ENCODE results near the gene FBN1.

The FBN1 gene

DNA sequence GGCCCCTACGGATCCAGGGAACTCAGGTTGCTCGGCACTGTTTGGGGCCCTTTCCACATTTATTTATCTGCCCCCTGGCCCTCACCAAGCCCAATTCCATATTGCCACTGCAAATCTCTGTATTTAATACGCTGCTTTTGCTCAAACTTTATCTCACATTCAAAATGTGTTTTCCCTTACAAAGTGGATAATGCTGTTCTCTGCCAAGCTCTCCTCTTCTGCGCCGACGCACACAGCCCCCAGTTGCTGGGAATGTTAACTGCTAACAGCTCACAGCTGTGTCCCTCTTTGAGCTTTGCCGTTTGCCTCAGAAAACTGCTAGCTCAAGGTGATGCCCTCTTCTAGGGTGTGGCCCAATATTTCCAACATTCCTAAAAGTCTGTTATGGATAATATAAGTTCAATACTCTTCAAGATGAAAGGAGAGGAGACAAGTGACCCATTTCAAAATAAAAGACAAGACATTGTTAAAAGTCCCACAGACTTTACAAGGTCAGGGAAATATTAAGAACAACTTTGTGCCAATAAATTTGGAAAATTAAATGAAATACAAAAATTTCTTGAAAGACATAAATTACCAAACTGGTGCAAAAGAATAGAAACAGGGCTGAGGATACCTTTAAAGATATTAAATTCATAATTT lies 12.6 kb upstream of the FBN1 start:
- H3K9ac ChIP-seq (ENCODE audit: insufficient read length), result no peak overlapping the region
- no peak for DNase-seq (ENCODE audit: low read depth, low spot score)
- no peak overlapping the region for H3K4me3 ChIP-seq
- no peaks in the 10 kb centered on the region for H3K9me3 ChIP-seq (ENCODE audit: low read depth, low read length)
- no peak overlapping the region for H3K27ac ChIP-seq
- no peaks in the 10 kb centered on the region for H3K36me3 ChIP-seq (ENCODE audit: insufficient read depth, low read length)
- TF ChIP-seq FOXP2 (optimal IDR thresholded peaks at IDR 0.05; ENCODE audit: control extremely low read depth, extremely low read length, insufficient read depth) (no peak), POLR2AphosphoS5 (IDR thresholded peaks at IDR 0.05; ENCODE audit: borderline replicate concordance, low read depth, low read length) (no peak), EZH2 (IDR thresholded peaks at IDR 0.05) (no peak)

GRCh38 chr15:48654801-48655200 lies 9.3 kb upstream of the FBN1 start:
- TF ChIP-seq EZH2 (IDR thresholded peaks at IDR 0.05) (no peak), POLR2AphosphoS5 (IDR thresholded peaks at IDR 0.05; ENCODE audit: borderline replicate concordance, low read depth, low read length) (no peak), FOXP2 (optimal IDR thresholded peaks at IDR 0.05; ENCODE audit: control extremely low read depth, extremely low read length, insufficient read depth) (no peak)
- Histone ChIP-seq H3K9me3 (ENCODE audit: low read depth, low read length) (no peaks in the 10 kb centered on the region), H3K4me3 (no peak overlapping the region), H3K9ac (ENCODE audit: insufficient read length) (no peak overlapping the region), H3K36me3 (ENCODE audit: insufficient read depth, low read length) (no peaks in the 10 kb centered on the region), H3K27ac (no peak overlapping the region)
- DNase-seq (ENCODE audit: low read depth, low spot score), result no peak

DNA sequence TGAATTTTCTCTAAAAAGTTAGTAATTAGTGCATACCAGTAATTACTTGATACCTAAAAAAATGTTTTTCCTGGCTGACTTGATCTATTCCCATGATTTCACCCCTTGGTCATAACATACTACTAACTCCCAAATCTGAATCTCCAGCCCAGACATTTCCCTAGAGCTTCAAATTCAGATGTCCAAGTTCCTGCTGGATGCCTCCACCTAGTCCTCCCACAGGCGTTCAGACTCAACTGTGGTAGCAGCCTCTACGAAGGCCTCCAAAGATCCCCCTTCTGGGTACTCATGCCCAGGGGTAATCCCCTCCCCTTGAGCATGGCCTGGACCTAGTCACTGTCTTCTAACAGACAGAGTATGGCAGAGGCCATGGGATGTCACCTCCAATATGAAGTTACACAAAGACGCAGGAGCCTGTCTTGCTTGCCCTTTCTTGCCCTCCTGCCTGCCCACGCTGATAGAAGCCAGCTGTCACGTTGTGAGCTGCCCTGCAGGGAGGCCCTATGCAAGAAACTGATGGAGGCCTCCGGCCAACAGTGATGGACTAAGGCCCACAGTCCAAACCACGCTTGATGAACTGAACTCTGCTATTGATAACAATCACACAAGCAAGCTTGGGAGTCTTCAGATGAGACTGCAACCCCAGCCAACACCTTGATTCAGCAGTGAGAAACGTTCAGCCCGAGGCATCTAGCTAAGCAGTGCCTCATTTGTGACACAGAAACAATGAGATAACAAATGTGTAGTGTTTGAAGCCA lies 8.6 kb upstream of the FBN1 start:
- Histone ChIP-seq H3K36me3 (ENCODE audit: insufficient read depth, low read length) (no peaks in the 10 kb centered on the region), H3K4me3 (no peak overlapping the region), H3K9me3 (ENCODE audit: low read depth, low read length) (no peaks in the 10 kb centered on the region), H3K27ac (no peak overlapping the region), H3K9ac (ENCODE audit: insufficient read length) (no peak overlapping the region)
- DNase-seq (ENCODE audit: low read depth, low spot score), result no peak
- no peak for TF ChIP-seq EZH2 (IDR thresholded peaks at IDR 0.05)

DNA sequence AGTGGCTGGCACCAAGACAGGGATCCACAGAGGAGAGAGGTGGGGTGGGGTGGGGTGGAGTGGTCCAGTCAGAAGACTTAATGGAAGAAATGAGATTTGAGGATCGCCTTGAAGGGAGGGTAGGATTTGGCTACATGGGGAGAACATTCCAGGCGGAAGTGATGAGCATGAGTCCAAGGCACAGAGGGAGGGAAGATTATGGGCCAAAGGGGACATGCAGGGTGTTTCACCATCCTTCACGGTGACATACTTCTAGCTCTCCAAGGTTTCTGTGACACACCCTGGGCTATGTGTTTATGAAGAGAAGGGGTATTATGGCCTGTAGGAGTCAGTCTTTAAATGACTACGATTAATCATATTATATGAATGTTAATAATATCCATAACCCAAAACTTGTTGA lies 7.7 kb upstream of the FBN1 start:
- Histone ChIP-seq H3K9me3 (ENCODE audit: low read depth, low read length) (no peaks in the 10 kb centered on the region), H3K27ac (no peak overlapping the region), H3K9ac (ENCODE audit: insufficient read length) (no peak overlapping the region), H3K4me3 (no peak overlapping the region), H3K36me3 (ENCODE audit: insufficient read depth, low read length) (no peaks in the 10 kb centered on the region)
- TF ChIP-seq EZH2 (IDR thresholded peaks at IDR 0.05) (no peak), FOXP2 (optimal IDR thresholded peaks at IDR 0.05; ENCODE audit: control extremely low read depth, extremely low read length, insufficient read depth) (no peak), POLR2AphosphoS5 (IDR thresholded peaks at IDR 0.05; ENCODE audit: borderline replicate concordance, low read depth, low read length) (no peak)
- no peak for DNase-seq (ENCODE audit: low read depth, low spot score)

DNA sequence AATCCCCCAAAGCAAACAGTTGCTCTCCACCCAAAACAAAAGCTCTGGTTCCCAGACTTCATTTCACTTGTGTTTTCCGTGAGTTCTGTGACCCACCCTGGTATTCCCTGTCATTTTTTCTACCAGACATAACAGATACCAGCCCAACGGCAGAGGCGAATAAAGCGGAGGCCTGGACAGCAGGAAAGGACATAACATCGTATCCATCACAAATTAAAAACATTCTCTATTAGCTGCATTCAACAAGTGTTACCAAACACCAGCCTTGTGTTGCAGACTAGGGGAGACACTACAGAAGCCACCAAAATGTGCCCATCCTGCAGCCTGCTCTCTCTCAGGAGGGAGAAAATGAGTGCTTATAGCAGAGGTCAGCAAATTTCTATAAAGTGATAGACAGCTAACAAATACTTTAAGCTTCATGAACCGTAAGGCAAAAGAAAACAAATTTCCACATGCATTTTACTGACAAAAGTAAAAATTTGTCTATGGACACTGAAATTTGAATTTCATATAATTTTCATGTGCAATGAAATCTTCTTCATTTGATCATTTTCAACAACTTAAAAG lies 7.1 kb upstream of the FBN1 start:
- Histone ChIP-seq H3K36me3 (ENCODE audit: insufficient read depth, low read length) (no peaks in the 10 kb centered on the region), H3K27ac (no peak overlapping the region), H3K9ac (ENCODE audit: insufficient read length) (no peak overlapping the region), H3K9me3 (ENCODE audit: low read depth, low read length) (no peaks in the 10 kb centered on the region), H3K4me3 (no peak overlapping the region)
- no peak for DNase-seq (ENCODE audit: low read depth, low spot score)
- no peak for TF ChIP-seq FOXP2 (optimal IDR thresholded peaks at IDR 0.05; ENCODE audit: control extremely low read depth, extremely low read length, insufficient read depth)
- TF ChIP-seq POLR2AphosphoS5 (IDR thresholded peaks at IDR 0.05; ENCODE audit: borderline replicate concordance, low read depth, low read length), result no peak
- TF ChIP-seq EZH2 (IDR thresholded peaks at IDR 0.05), result no peak

- Histone ChIP-seq H3K9me3 (ENCODE audit: low read depth, low read length) (no peaks in the 10 kb centered on the region), H3K4me3 (no peak overlapping the region), H3K36me3 (ENCODE audit: insufficient read depth, low read length) (no peaks in the 10 kb centered on the region), H3K9ac (ENCODE audit: insufficient read length) (no peak overlapping the region), H3K27ac (no peak overlapping the region)
- TF ChIP-seq EZH2 (IDR thresholded peaks at IDR 0.05) (no peak), FOXP2 (optimal IDR thresholded peaks at IDR 0.05; ENCODE audit: control extremely low read depth, extremely low read length, insufficient read depth) (no peak), POLR2AphosphoS5 (IDR thresholded peaks at IDR 0.05; ENCODE audit: borderline replicate concordance, low read depth, low read length) (no peak)
- DNase-seq (ENCODE audit: low read depth, low spot score), result no peak
Measured at GRCh38 chr15:48650931-48651330, 5.4 kb upstream of the FBN1 start.

- Histone ChIP-seq H3K9me3 (ENCODE audit: low read depth, low read length) (no peaks in the 10 kb centered on the region), H3K9ac (ENCODE audit: insufficient read length) (no peak overlapping the region), H3K36me3 (ENCODE audit: insufficient read depth, low read length) (no peaks in the 10 kb centered on the region), H3K4me3 (no peak overlapping the region), H3K27ac (no peak overlapping the region)
- DNase-seq (ENCODE audit: low read depth, low spot score), result no peak
- no peak for TF ChIP-seq POLR2AphosphoS5 (IDR thresholded peaks at IDR 0.05; ENCODE audit: borderline replicate concordance, low read depth, low read length)
- no peak for TF ChIP-seq FOXP2 (optimal IDR thresholded peaks at IDR 0.05; ENCODE audit: control extremely low read depth, extremely low read length, insufficient read depth)
- TF ChIP-seq EZH2 (IDR thresholded peaks at IDR 0.05), result no peak
Measured at GRCh38 chr15:48647962-48648361, 2.5 kb upstream of the FBN1 start.

DNA sequence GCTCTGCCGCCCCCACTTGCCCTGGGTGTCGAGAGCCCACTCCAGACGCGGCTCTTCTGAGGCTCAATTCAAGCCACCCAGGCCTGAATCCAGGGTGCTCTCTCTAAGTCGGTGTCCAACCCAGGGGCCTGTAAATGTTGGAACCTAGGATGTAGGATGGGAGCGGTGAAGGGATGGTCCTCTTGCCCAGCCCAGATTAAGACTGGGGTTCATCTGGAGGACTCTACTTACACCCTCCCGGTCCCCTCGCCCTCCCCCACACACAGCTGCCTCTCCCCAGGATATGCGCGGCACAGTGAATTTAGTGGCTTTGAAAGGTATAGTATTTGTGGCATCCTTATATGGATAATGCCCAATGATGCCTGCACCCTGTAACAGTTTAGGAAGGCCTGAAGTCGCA lies 822 bp upstream of the FBN1 start:
- H3K4me3 ChIP-seq, result no peak overlapping the region
- no peak for DNase-seq (ENCODE audit: low read depth, low spot score)
- H3K36me3 ChIP-seq (ENCODE audit: insufficient read depth, low read length), result no peaks in the 10 kb centered on the region
- H3K27ac ChIP-seq, result no peak overlapping the region
- no peak for TF ChIP-seq EZH2 (IDR thresholded peaks at IDR 0.05)
- TF ChIP-seq POLR2AphosphoS5 (IDR thresholded peaks at IDR 0.05; ENCODE audit: borderline replicate concordance, low read depth, low read length), result no peak
- TF ChIP-seq FOXP2 (optimal IDR thresholded peaks at IDR 0.05; ENCODE audit: control extremely low read depth, extremely low read length, insufficient read depth), result no peak
- H3K9ac ChIP-seq (ENCODE audit: insufficient read length), result no peak overlapping the region
- H3K9me3 ChIP-seq (ENCODE audit: low read depth, low read length), result no peaks in the 10 kb centered on the region
